OCI-LY7 (cell line): ENCODE results near the gene CAMSAP2.

Experiments
- CTCF ChIP-seq: fragments of 200-600 bp; sonication (generic); conservative IDR thresholded peaks from 2 replicates; pipeline ENCODE4 v1.5.1; 2014; ENCODE audit warnings: mild to moderate bottlenecking, antibody characterized with exemption, low read length, moderate library complexity, mixed read lengths
- EZH2phosphoT487 ChIP-seq: fragments of 200-600 bp; sonication (generic); IDR thresholded peaks from 2 replicates; pipeline ENCODE4 v1.6.1; 2018; ENCODE audit warnings: low read depth, borderline replicate concordance, mild to moderate bottlenecking, mixed run types, antibody characterized with exemption, low read length, moderate library complexity, mixed read lengths

DNA sequence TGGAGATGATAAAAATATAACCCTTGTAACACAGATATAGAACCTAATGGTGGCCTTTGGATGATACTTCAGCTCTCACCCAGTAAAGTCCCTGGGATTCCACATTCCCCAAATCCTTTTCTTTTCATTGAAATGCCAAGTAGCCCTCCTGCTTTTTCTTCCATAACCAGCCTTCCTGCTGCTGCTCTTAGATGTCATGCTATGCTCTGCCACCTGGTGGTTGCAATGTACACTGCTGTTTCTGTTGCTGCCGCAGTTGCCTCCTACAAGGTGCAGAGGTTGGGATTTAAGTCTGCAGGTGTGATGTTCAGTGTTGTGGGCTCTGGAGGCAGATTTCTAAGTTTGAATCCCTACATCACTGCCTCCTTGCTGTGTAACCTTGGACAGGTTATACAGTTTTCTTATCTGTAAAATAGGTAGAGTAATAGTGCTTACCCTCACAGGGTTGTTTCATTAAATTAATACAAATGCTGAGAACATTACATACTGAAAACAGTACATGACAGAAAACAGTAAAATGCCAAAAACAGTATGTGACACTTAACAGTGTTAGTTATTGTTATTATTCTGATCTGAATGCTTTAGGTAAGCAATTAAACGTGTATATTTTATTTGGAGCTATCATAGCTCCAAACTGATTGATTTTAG lies 64.3 kb downstream of the CAMSAP2 start:
- TF ChIP-seq CTCF = peak; percentile 99
- no peak for TF ChIP-seq EZH2phosphoT487
